Uterus (tissue), 4 donors: ENCODE measurements around the gene WFDC2. TPM values are rescaled to one million over a fixed set of nuclear protein-coding genes. Genes with fewer than 3 reads are reported as not detected.

ENCODE experiments used
- DNase-seq, 2 donors: peaks; one replicate each; pipeline ENCODE4 v3.0.0-alpha.2; 2019 to 2020
- H3K27ac ChIP-seq, 2 donors: fragments of 200-600 bp; sonication (generic); 1 replicate in 1 of 2; 2 replicates in 1 of 2; pipeline ENCODE4 v1.5.1; 2016 to 2018
- H3K27me3 ChIP-seq, 2 donors: fragments of 200-600 bp; sonication (generic); one replicate each; pipeline ENCODE4 v1.5.1; 2018 to 2019; ENCODE audit warnings: control low read depth in 1 of 2
- H3K36me3 ChIP-seq, 2 donors: fragments of 200-600 bp; sonication (generic); one replicate each; pipeline ENCODE4 v1.5.1; 2019; ENCODE audit warnings: control low read depth in 1 of 2
- H3K4me1 ChIP-seq, 2 donors: fragments of 200-600 bp; sonication (generic); one replicate each; pipeline ENCODE4 v1.5.1; 2018 to 2019; ENCODE audit warnings: control low read depth in 1 of 2
- H3K4me3 ChIP-seq, 2 donors: fragments of 200-600 bp; sonication (generic); 1 replicate in 1 of 2; 2 replicates in 1 of 2; pipeline ENCODE4 v1.5.1; 2018 to 2019; ENCODE audit warnings: mild to moderate bottlenecking in 1 of 2
- H3K9me3 ChIP-seq, 2 donors: fragments of 200-600 bp; sonication (generic); one replicate each; pipeline ENCODE4 v1.5.1; 2019; ENCODE audit warnings: control low read depth in 1 of 2
- CTCF ChIP-seq, 4 experiments: fragments of 200-600 bp in 2 of 4; fragments of 450-650 bp in 2 of 4; sonication (generic) in 2 of 4; IDR thresholded peaks; one replicate each; pipeline ENCODE4 v1.5.1; 2016 to 2019; ENCODE audit warnings: antibody characterized with exemption in 4 of 4, mild to moderate bottlenecking in 2 of 4, moderate library complexity in 1 of 4
- POLR2A ChIP-seq, 2 donors: fragments of 450-650 bp; IDR thresholded peaks; one replicate each; pipeline ENCODE4 v1.6.1; 2016; ENCODE audit warnings: antibody characterized with exemption in 2 of 2, mild to moderate bottlenecking in 1 of 2, moderate library complexity in 1 of 2
- intact Hi-C: fragments of 100-400 bp; cut with DNase I; formaldehyde crosslinking; loops from one replicate; pipeline ENCODE4 v1.15.1; 2023; ENCODE audit warnings: low total_unique reads
- total RNA-seq, 4 donors: library from RNA; depleted of rRNA in 3 of 4; stranded (reverse); fragments of >200 nt in 3 of 4; gene quantifications; one replicate each; pipeline versions ENCODE4 v1.1.0 to v1.2.4, GENCODE V29; 2014 to 2023
- donor health status: DM: yes; HTN: yes; CAD: no.

Gene WFDC2
- total RNA-seq, 4 donors from 2014 or later: 7.9 to 18.3 (median 15.5) TPM; not detected in 1

- Histone ChIP-seq H3K36me3 (no peaks in the 10 kb centered on the region), H3K9me3 (no peaks in the 10 kb centered on the region), H3K4me1 (no peaks in the 10 kb centered on the region), H3K27ac (no peak overlapping the region), H3K4me3 (no peak overlapping the region), H3K27me3 (no peaks in the 10 kb centered on the region)
- DNase-seq: no peak
- intact Hi-C loops: no loop called here
- TF ChIP-seq POLR2A (IDR thresholded peaks at IDR 0.05) (no peak), CTCF (IDR thresholded peaks at IDR 0.05) (no peak)
Observed at GRCh38 chr20:45444050-45444449, 25.5 kb upstream of the WFDC2 start.

- H3K27ac ChIP-seq: no peak overlapping the region
- intact Hi-C loops: no loop called here
- TF ChIP-seq POLR2A (IDR thresholded peaks at IDR 0.05) (no peak), CTCF (IDR thresholded peaks at IDR 0.05) (no peak)
Observed at GRCh38 chr20:45445805-45446562, 23.6 kb upstream of the WFDC2 start.

GRCh38 chr20:45448270-45448669, 21.3 kb upstream of the WFDC2 start:
- no peak for DNase-seq
- Histone ChIP-seq H3K27ac (peak overlapping the region in 1 of 2 donors; percentile 67), H3K36me3 (no peaks in the 10 kb centered on the region), H3K4me1 (no peaks in the 10 kb centered on the region), H3K27me3 (no peaks in the 10 kb centered on the region), H3K4me3 (no peak overlapping the region), H3K9me3 (no peaks in the 10 kb centered on the region)
- TF ChIP-seq POLR2A (IDR thresholded peaks at IDR 0.05): no peak
- TF ChIP-seq CTCF (IDR thresholded peaks at IDR 0.05): no peak
- intact Hi-C loops: no loop called here

More at GRCh38 chr20:45445805-45446562, 23.6 kb upstream of the WFDC2 start:
- no peak overlapping the region for H3K4me3 ChIP-seq
- H3K4me1 ChIP-seq: no peaks in the 10 kb centered on the region
- no peaks in the 10 kb centered on the region for H3K27me3 ChIP-seq
- no peak for DNase-seq
- H3K9me3 ChIP-seq: no peaks in the 10 kb centered on the region
- no peaks in the 10 kb centered on the region for H3K36me3 ChIP-seq

GRCh38 chr20:45449528-45449927, 20.0 kb upstream of the WFDC2 start:
- TF ChIP-seq CTCF (IDR thresholded peaks at IDR 0.05) (no peak), POLR2A (IDR thresholded peaks at IDR 0.05) (no peak)
- Histone ChIP-seq H3K4me3 (no peak overlapping the region), H3K4me1 (no peaks in the 10 kb centered on the region), H3K27me3 (no peaks in the 10 kb centered on the region), H3K27ac (peak overlapping the region; percentile 16 to 67), H3K9me3 (no peaks in the 10 kb centered on the region), H3K36me3 (no peaks in the 10 kb centered on the region)
- intact Hi-C loops: no loop called here
- DNase-seq: peak in 1 of 2 donors; percentile 45

- no peak overlapping the region for H3K4me3 ChIP-seq
- H3K4me1 ChIP-seq: no peaks in the 10 kb centered on the region
- TF ChIP-seq POLR2A (IDR thresholded peaks at IDR 0.05) (no peak), CTCF (IDR thresholded peaks at IDR 0.05) (peak; percentile 22 to 35 (median 27))
- no peaks in the 10 kb centered on the region for H3K36me3 ChIP-seq
- H3K27me3 ChIP-seq: no peaks in the 10 kb centered on the region
- H3K27ac ChIP-seq: peak overlapping the region; percentile 16 to 67
- DNase-seq: no peak
- H3K9me3 ChIP-seq: no peaks in the 10 kb centered on the region
- intact Hi-C loops: no loop called here
Observed at GRCh38 chr20:45450097-45450818, 19.3 kb upstream of the WFDC2 start.
